A549 (cell line): ENCODE measurements around the gene FAM180A.

Experiments
- EP300 ChIP-seq, 2 experiments: fragments of >200 bp; sonication (Bioruptor Twin); formaldehyde crosslinking; IDR thresholded peaks; 2 replicates in 1 of 2; 3 replicates in 1 of 2; pipeline ENCODE4 v1.6.1; 2016 to 2017
- POLR2A ChIP-seq: IDR thresholded peaks from 2 replicates; pipeline ENCODE4 v1.6.1; 2012; ENCODE audit warnings: mild to moderate bottlenecking, low read length
- RNF2 ChIP-seq: fragments of 200-600 bp; sonication (generic); IDR thresholded peaks from 2 replicates; pipeline ENCODE4 v1.6.1; 2016; ENCODE audit warnings: low read depth, mild to moderate bottlenecking, antibody characterized with exemption, moderate library complexity, borderline replicate concordance
- SMC3 ChIP-seq: fragments of >200 bp; sonication (Bioruptor Twin); formaldehyde crosslinking; IDR thresholded peaks from 3 replicates; pipeline ENCODE4 v1.6.1; 2018; ENCODE audit warnings: inconsistent platforms
- ZC3H11A ChIP-seq: fragments of 450-650 bp; IDR thresholded peaks from 2 replicates; pipeline ENCODE4 v1.6.1; 2014; ENCODE audit warnings: antibody characterized with exemption, mild to moderate bottlenecking
- TF ChIP-seq, protein P1 (sequence below): fragments of >200 bp; sonication (Bioruptor Twin); formaldehyde crosslinking; IDR thresholded peaks from 3 replicates; pipeline ENCODE4 v1.5.1; 2016

GRCh38 chr7:135718794-135719437 is 29.7 kb downstream of the FAM180A start:
- no peak for TF ChIP-seq RNF2
- TF ChIP-seq POLR2A: no peak
- TF ChIP-seq, protein P1, sequence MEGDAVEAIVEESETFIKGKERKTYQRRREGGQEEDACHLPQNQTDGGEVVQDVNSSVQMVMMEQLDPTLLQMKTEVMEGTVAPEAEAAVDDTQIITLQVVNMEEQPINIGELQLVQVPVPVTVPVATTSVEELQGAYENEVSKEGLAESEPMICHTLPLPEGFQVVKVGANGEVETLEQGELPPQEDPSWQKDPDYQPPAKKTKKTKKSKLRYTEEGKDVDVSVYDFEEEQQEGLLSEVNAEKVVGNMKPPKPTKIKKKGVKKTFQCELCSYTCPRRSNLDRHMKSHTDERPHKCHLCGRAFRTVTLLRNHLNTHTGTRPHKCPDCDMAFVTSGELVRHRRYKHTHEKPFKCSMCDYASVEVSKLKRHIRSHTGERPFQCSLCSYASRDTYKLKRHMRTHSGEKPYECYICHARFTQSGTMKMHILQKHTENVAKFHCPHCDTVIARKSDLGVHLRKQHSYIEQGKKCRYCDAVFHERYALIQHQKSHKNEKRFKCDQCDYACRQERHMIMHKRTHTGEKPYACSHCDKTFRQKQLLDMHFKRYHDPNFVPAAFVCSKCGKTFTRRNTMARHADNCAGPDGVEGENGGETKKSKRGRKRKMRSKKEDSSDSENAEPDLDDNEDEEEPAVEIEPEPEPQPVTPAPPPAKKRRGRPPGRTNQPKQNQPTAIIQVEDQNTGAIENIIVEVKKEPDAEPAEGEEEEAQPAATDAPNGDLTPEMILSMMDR: no peak
- TF ChIP-seq SMC3: no peak
- TF ChIP-seq EP300 (IDR thresholded peaks at IDR 0.05): no peak
- TF ChIP-seq ZC3H11A: no peak
